ENCODE data around the gene C10orf90.

Gene C10orf90

DNA sequence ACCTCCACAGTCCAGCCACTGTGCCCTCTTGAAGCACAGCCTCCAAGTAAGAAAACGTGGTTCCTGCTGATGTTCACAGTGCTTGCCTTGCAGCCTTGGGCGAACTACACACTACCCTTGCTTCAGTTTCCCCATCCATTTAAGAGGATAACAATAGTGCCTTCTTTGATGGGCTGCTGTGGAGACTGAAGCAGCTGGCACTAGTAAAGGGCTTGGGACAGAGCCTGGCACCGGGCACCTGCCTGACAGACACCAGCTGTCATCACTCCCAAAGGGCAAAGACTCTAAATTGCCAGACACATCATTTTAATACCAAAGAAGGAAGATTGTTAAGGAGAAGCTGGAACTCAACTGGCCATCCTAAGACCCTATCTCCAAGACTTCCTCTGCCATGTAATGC lies 3.1 kb upstream of the C10orf90 start:
- no peak for DNase-seq (ENCODE audit: low spot score)

DNA sequence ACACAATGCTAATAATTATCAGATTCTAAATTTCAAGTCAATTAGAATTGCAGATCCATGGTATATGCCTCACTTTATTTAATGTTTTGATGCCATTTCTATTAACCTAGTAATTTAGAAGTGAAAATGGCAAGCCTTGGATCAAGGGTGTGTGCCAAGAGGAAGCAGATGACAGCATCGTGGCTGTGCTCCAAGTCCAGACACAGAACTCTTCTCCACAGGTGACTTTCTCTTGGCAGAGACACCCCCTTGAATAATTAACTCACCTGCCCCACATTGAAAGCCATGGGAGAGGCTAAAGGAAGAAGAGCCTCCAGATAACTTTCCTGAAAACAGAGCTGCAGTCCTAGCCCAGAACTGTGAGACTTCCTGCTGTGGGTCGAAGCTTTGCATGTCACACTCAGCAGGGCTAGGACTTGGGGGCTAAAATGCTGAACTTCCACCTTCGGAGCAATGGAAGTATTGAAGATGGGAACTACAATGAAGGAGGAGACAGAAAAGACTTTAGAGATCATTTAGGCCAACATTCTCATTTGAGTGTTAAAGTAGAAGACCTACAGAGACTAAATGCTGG lies 996 bp upstream of the C10orf90 start:
- no peak for DNase-seq (ENCODE audit: low spot score)

DNA sequence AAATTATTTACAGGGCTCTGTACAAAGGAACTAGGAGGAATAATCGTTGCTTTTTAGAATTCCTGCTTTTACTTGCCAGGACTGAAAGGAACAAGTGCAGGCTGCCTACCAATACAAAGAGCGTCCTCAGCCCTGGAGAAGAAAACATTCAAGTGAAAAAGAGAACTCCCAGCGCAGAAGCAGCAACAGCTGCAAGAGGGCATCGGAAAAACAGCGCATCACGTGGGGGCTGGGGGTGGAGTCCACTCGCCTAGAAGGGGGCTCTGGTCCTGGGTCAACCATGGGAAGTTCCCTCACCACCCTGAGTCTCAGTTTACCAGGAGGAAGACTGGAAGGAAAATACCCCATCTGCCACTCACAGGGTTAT lies 385 bp upstream of the C10orf90 start:
- no peak for DNase-seq (ENCODE audit: low spot score)

DNA sequence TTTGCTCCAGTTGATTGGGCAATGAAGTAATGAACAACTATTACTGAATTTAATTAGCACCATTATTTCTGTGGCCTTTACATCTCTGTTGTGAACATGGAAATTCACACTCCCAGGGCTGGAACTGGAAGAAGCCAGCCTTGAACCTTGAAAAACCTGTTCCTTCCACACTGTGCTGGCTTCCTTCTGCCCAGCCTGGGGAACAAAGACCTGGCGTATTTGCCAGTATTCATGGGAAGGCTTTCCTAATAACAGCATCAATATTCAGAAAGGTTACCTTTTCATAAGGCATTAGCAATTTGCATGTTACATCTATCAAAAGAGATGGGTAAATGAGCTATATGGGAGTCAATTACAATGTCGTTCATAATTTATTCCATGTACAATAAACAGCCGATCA lies 1.3 kb downstream of the C10orf90 start:
- DNase-seq (ENCODE audit: low spot score), result no peak

DNA sequence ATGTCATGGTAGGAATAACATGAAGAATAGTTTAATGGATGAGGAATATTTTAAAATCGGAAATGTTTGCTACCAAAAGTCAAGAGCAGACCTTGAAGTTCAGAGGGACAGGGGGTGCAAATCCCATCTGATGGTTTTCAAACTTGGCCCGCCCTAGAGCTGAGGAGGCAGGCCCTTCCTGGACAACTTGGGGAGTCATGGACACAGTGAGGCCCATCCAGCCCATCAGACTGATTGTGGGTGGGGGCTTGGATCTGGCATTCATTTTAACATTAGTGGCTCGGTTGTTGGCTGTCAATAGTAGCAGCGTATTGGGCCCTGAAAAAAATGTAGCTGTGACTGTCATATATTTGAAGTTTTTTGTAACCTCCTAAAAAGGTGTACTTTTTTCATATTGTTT lies 2.0 kb downstream of the C10orf90 start:
- DNase-seq (ENCODE audit: low spot score), result no peak

DNA sequence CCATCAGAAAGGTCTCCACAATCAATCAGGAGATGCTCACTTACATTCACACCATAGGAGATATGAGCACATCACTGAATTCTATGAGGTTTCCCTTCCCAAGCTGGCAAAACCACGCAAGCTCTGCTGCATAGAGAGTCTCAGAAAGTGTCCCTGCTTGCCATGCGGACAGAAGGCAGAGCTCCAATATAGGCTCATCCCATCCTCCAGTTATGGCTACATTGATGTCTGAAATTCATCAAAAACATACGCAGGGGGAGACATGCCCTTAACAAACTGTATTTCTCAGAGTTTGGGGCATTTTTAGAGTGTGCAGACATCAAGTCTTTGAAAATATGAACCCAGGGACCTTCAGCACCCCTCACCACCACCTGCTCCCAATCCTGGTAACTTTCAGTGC lies 2.9 kb downstream of the C10orf90 start:
- DNase-seq (ENCODE audit: low spot score), result no peak

DNA sequence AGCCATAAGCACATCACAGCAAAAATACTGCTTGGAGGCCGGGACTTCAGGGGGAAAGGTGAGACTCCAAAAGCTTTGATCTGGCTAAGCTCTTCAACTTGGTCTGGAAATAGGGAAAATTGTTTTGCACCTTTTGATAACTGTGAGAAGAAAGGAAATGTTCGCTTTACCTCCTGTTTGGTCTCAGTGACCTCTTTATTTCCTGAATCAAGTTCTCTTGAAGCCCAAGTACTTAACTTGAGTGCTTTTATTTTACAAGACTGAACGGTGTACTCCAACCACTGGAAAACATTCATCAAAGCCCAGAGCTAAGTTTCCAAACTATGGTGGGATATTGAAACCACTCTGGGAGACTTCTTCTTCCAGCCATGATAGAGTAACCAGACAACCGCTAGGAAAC lies 5.3 kb downstream of the C10orf90 start:
- DNase-seq (ENCODE audit: low spot score), result no peak

DNA sequence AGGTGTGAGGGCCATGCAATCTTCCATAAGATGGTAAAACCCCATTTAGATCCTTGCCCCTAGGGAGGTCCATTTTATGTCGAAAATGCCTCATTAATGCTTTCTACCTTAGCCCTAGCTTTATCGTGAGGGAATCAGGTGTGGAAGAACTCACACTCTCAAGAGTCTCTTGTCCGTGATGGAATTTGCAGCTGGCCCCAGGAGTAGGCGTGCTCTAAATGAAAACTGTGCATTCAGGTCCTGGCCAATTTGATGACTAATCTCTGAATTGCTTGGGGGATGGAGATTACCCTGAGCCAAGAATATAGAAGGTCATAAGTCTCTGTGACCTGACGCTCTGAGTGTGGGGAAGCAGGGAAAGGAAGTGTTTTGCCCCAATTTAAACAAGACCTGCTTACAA lies 6.6 kb downstream of the C10orf90 start:
- DNase-seq (ENCODE audit: low spot score), result peak; percentile 12

DNA sequence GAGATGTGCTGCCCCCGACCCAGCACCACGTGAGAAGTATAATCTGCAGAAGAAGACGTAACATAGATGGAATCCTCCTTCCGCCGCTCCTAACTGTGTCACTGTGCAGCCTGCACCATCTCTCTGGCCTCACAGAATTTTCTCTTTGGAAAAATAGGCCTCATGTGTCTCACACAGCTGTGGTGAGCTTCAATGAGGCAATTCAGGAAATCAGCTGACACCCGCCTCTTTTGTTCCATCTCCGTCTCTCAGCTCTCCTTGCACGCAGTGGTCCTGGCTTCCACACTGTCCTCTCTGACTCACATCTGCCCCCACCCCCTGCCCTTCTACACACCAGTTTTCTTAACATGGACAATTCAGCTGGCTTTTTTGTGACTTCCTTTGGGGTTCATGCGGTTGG lies 7.2 kb downstream of the C10orf90 start:
- no peak for DNase-seq (ENCODE audit: low spot score)

DNA sequence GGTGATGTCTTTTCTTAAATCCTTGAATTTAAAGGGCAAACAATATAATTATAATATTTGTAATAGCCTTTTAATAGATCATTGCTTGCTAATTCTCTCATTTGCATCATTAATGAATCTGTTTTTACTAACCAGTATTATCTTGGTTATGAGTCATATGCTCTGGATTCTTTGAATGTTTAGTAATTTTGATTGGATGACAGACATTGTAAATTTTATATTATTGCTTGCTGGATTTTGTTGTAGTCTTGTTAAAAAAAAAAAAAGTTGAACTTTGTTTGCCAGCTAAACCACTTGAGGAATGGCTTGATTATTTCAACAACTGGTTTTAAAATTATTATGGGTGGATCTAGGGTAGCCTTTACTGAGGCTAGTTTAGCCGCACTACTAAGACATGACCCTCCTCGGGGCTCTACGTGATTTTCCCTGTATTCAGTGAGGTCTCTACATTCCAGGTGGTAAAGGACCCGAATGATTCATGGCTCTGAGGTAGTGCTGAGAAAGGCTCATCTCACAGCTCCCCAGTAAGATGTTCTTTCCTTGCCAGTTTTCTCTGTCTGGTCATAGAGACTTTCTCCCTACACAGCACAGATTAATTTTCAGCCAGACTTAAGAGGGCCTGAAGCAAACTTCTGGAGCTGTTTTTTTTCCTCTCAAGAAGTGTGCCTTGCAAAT lies 8.5 kb downstream of the C10orf90 start:
- no peak for DNase-seq (ENCODE audit: low spot score)

DNA sequence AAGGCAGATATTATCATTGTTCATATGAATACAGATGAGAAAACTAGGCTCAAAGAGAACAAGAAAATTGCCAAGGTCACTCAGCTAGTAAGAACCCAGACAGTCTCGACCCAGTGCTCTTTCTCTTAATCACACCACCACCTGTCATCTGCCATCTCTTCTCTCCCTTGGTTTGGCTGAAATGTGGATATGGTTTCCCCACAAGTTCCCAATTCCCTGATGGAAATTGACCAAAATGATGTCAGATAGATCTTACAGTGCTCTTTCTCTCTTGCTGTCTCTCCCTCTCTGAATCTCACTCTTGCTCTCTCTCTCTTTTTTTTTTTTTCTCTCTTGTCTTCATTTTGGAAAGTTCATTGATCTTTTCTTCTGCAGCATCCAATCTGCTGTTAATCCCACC lies 9.1 kb downstream of the C10orf90 start:
- DNase-seq (ENCODE audit: low spot score), result no peak

DNA sequence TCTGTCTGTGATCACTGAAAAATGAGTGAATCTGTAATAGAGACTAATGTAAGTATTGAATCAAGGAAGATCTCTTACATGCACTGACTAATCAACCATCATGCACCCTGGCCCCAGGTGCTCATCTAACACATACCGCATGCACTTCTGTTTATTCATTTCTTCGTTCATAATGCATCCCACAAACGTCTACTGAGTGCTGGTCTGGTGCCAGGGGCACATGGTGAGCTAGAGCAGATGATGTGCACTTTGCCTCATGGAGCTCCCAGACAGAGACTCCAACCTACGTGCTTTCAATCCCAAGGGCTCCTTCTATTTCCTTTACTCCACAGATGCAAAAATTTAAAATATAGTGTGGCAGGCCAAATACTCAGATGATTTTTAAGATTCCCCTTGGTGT lies 10.7 kb downstream of the C10orf90 start:
- no peak for DNase-seq (ENCODE audit: low spot score)

DNA sequence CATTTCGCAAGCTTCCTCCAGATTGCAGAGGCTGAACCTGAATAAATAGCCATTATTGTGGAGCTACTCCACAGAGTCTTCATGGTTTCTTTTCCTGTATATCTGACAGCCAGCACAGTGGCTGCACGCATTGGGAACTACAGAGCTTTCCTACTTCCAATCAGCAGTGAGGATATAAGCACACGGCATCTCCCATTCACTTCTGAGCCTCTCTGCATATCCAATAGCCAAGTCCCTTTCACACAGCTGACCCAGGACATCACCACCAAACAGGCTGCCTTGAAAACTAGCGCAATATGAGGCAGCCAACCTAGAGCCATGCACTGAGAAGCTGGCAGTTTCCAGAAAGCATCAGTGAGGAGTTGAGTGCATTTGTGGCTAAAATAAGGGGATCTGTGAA lies 11.6 kb downstream of the C10orf90 start:
- no peak for DNase-seq (ENCODE audit: low spot score)

DNA sequence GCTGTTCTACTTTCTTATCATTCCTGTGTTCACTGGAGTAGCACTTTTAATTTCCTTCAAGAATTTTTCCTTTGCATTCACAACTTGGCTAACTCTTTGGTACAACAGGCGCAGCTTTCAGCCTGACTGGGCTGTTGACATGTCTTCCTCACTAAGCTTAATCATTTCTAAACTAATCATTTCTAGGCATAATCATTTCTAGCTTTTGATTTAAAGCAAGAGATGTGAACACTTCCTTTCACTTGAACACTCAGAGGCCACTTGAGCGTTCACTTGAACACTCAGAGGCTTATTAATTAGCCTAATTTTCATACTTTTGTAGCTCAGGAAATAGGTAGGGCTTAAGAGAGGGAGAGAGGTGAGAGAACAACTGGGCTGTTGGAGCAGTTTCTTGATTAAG lies 15.9 kb downstream of the C10orf90 start:
- DNase-seq (ENCODE audit: low spot score), result no peak

DNA sequence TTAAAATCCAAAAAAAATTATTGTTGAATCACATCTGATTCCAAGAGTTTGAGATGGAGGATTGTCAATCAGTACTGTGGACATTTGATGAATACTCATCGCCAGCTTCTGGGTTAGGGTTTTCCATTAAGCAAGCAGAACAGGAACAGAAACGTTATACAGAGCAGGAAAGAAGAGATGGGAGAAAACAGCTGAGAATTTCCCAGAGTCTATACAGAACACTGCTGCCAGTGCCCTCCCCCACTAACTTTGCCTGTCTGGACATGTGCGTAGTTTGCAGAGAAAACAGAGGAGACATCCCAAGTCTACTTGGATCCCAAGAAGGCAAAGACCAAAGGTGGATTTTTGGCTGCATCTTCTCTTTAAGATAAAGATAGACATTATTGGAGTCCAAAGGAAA lies 19.0 kb downstream of the C10orf90 start:
- DNase-seq (ENCODE audit: low spot score), result no peak

DNA sequence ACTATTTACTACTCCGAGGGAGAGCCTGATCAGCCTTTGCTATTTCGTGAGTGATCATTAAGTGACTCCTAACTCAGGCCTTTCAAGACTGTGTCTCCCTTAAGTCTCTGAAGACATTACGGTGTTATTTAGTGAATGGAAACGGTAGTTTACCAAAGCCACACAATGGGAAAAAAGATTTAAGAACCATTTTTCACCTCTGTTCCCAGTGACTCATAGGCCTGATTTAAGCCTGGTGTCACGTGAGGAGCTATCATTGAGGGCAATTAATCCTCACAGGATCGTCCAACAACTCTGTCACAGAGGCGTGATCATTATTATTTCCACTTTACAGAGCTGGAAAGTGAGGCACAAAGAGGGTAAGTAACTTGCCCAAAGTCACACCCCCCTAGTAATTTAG lies 20.3 kb downstream of the C10orf90 start:
- DNase-seq (ENCODE audit: low spot score), result no peak

DNA sequence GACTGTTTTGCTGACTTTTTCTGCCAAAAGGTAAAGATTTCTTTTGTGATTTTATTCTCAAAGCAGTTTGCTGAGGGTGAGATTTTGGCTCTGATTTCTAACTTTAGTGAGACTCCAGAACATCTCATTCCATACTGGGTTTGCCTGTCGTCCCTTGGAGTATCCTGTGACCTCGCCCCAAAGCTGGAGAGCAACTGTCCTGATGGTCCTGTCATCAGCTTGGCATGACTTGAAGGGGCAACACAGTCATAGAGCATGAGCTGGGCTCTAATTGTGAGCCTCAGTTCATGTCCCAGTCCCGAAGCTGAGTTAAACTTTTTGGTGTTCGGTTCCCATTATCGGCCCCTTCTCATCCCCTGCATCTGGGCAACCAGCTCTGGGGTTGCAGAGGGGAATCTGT lies 23.4 kb downstream of the C10orf90 start:
- no peak for DNase-seq (ENCODE audit: low spot score)

DNA sequence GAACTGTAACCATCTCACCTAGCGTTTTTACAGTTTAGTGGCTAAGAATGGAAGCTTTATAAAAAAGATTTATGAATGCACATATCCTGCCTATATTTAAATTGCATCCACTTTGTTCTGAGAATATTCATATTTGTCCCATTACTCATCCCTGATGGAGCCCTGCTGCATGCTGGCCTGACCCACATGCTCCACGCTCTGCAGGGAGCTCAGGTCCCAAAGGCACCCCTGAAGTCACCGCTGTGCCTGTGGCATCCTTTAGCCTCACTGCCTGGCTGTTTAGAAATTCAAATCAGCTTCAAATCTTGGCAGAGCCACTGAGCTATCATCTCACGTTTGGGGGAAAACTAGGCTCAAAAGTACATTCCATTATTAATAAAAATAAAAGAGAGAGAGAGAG lies 24.4 kb downstream of the C10orf90 start:
- no peak for DNase-seq (ENCODE audit: low spot score)

DNA sequence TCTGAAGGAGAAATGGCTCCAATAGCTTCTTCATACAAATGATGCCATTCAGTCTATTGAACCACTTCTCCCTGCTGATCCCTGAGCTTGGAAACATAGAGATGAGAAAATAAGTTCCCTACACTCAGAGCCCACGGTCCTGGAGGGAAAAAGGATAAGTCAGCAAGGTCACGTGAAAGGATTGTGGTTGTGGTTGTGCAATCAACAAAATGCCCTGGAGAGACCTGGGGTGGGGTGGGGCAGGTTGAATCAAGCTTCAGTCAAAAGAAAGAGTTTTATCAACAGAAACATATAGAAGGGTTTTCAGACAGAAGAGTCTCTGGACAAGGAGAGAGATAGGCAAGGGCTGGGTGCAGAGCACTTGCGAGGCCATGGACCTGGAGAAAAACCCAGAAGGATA lies 30.1 kb downstream of the C10orf90 start:
- DNase-seq (ENCODE audit: low spot score), result peak; percentile 54

DNA sequence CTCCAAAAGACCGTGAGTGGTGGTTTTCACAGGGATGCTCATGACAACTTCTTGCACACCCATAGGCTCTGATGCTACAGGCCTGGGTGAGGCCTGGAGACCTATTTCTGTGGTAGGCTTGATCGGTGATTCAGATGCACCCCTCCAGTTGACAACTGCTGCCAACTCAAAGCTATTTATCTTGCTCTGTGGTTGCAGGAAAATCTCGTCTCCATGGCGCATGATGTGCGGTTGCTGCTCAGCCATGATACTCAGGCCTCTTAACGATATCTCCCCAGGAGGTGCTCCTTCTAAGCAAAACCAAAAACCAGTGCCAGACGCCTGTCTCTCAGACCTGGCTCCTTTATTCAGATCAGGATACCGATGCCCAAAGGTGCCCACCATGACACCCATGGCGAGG lies 31.4 kb downstream of the C10orf90 start:
- DNase-seq (ENCODE audit: low spot score), result no peak

DNA sequence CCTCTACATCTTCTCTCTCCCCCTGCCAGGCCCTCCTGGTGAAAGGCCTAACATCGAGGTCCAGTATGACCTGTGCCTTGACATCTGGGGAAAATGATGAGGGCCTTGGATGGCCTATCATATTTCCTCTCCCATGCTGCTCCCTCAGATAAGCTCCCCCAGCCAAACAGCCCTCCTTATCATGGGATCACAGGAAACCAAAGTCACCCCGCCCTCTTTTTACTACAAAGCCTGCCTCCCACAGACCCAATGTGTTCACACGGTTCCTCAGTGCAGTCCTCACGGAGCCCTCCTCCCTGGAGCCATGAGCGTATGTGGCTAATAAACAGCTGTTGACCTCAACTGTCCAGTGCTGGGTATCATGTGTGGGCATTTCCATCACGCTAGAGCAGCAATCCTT lies 32.0 kb downstream of the C10orf90 start:
- no peak for DNase-seq (ENCODE audit: low spot score)

DNA sequence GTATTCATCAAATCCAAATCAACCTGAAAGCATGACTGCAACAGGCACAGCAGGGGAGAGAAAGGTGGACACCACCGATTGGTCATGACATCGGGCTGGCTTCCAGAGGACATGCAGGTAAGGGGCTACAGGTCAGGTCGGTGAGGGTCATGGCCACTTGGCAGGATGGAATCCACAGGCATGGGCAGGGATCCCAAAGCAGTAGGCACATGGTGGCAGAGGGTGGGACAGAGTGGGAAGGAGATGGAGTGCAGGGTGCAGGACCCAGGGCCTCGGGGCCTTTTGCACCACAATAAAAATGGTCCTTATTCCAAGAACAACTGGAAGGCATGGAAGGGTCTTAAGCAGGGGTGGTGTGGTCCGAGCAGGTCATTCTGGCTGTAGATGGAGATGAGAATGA lies 33.0 kb downstream of the C10orf90 start:
- no peak for DNase-seq (ENCODE audit: low spot score)

DNA sequence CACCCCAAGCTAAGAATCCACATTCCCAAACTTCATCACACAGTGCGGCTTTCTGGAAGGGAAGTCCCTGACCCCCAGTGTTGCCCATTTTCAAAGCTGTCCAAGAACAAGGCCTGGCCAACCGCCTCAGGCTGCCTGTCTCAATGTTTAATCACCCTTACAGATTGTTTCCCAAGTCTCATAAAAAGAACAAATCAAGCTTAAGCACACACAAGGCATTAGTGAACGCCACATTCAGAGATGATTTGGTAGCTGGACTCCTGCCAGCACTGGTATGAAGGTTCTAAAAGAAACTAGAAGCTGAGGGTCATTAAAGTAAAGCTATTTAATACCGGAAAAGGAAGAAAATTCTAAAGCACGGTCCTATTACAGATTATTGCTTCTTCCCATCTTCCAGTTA lies 35.6 kb downstream of the C10orf90 start:
- no peak for DNase-seq (ENCODE audit: low spot score)

DNA sequence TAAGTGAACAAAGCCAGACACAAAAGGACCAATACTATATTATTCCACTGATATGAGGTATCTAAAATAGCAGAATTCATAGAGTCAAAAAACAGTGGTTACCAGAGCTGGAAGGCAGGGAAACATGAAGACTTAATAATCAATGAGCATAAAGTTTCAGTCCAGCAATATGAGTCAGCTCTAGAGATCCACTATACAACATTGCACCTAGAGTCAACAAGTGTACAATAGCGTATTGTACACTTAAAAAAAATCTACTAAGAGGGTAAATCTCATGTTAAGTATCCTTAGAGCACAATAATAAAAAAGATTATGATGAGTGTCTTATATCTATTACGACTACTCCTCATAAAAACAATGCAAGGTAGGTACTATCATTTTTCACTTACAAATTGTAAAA lies 36.1 kb downstream of the C10orf90 start:
- DNase-seq (ENCODE audit: low spot score), result no peak

DNA sequence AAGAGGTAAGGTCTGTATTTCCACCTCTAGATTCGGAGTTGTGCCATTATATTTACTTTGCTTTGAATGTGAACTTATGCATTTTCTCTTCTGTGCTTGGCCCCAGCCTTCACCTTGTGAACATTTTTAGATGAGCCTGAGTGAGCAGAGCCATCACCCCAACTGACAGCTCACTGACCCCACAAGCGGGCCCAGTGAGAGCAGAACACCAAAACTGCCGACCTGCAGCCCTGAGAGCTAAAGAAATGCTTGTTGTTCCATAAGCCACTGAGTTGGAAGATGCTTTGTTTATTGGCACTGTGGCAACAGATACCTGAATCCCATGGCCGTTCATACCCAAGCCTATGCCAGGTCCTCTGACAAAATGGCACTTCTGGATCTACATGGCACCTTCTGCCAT lies 37.8 kb downstream of the C10orf90 start:
- DNase-seq (ENCODE audit: low spot score), result no peak

All from SW480 (cell line).